Measurements from ENCODE around the gene MINDY4.
A peak's percentile ranks its signal among the peaks of the same experiment; 100 is the strongest.

MINDY4 gene

GRCh38 chr7:30937416-30937815, 166.2 kb downstream of the MINDY4 start:
- Histone ChIP-seq H3K27ac (no peak overlapping the region), H3K36me3 (no peaks in the 10 kb centered on the region), H3K9me3 (ENCODE audit: severe bottlenecking) (no peaks in the 10 kb centered on the region), H3K27me3 (ENCODE audit: insufficient read depth, low read depth, severe bottlenecking) (no peaks in the 10 kb centered on the region), H3K4me3 (ENCODE audit: low read depth, low read length) (no peak overlapping the region)
- no peak for DNase-seq
- no peak for TF ChIP-seq CTCF (IDR thresholded peaks at IDR 0.05; ENCODE audit: low read depth, low read length)

GRCh38 chr7:30938435-30939316, 167.5 kb downstream of the MINDY4 start:
- Histone ChIP-seq H3K9me3 (ENCODE audit: severe bottlenecking) (no peaks in the 10 kb centered on the region), H3K27ac (peak overlapping the region; percentile 97), H3K27me3 (ENCODE audit: insufficient read depth, low read depth, severe bottlenecking) (no peaks in the 10 kb centered on the region), H3K4me3 (ENCODE audit: low read depth, low read length) (peak overlapping the region; percentile 46), H3K36me3 (no peaks in the 10 kb centered on the region)
- peak; percentile 97 for DNase-seq
- peak; percentile 94 for TF ChIP-seq CTCF (IDR thresholded peaks at IDR 0.05; ENCODE audit: low read depth, low read length)

GRCh38 chr7:30941582-30942323, 170.5 kb downstream of the MINDY4 start:
- H3K27ac ChIP-seq: no peak overlapping the region
- H3K9me3 ChIP-seq (ENCODE audit: severe bottlenecking): no peaks in the 10 kb centered on the region
- no peak overlapping the region for H3K4me3 ChIP-seq (ENCODE audit: low read depth, low read length)
- TF ChIP-seq CTCF (IDR thresholded peaks at IDR 0.05; ENCODE audit: low read depth, low read length): no peak
- H3K27me3 ChIP-seq (ENCODE audit: insufficient read depth, low read depth, severe bottlenecking): no peaks in the 10 kb centered on the region
- no peak for DNase-seq
- no peaks in the 10 kb centered on the region for H3K36me3 ChIP-seq
